CD14-positive monocyte (primary cell): Measurements from ENCODE around the gene UNC45B. TPM values are rescaled to one million over a fixed set of nuclear protein-coding genes. Genes with fewer than 3 reads are reported as not detected.

Experiments
- DNase-seq, 3 donors: peaks; one replicate each; pipeline ENCODE4 v3.0.0-alpha.2; 2011 to 2022
- H2AFZ ChIP-seq: 2 replicates; pipeline ENCODE4 v1.6.0; 2012; ENCODE audit warnings: mild to moderate bottlenecking, low read depth, low read length, inconsistent platforms; ENCODE audit not compliant: insufficient read depth, poor library complexity, severe bottlenecking
- H3K27ac ChIP-seq, 2 donors: 1 replicate in 1 of 2; 2 replicates in 1 of 2; pipeline ENCODE4 v1.5.1; 2012 to 2013; ENCODE audit warnings: low read length in 2 of 2, control low read depth in 1 of 2, inconsistent platforms in 1 of 2, low read depth in 1 of 2, mild to moderate bottlenecking in 1 of 2
- H3K27me3 ChIP-seq, 2 donors: one replicate each; pipeline versions ENCODE4 v1.6.0 to v1.6.1; 2011 to 2013; ENCODE audit warnings: low read length in 2 of 2; ENCODE audit not compliant: control insufficient read depth in 2 of 2, insufficient read depth in 2 of 2
- H3K36me3 ChIP-seq, 2 donors: replicated peaks in 1 of 2; 1 replicate in 1 of 2; 2 replicates in 1 of 2; pipeline versions ENCODE4 v1.5.1 to v1.6.1; 2012 to 2013; ENCODE audit warnings: low read length in 2 of 2, control low read depth in 1 of 2, inconsistent platforms in 1 of 2, mild to moderate bottlenecking in 1 of 2; ENCODE audit not compliant: insufficient read depth in 2 of 2, control insufficient read depth in 1 of 2
- H3K4me1 ChIP-seq, 2 donors: 1 replicate in 1 of 2; 2 replicates in 1 of 2; pipeline versions ENCODE4 v1.5.1 to v1.6.1; 2012 to 2013; ENCODE audit warnings: low read length in 2 of 2, control low read depth in 1 of 2, inconsistent platforms in 1 of 2, mild to moderate bottlenecking in 1 of 2, moderate library complexity in 1 of 2; ENCODE audit not compliant: insufficient read depth in 2 of 2, control insufficient read depth in 1 of 2
- H3K4me2 ChIP-seq: replicated peaks from 2 replicates; pipeline ENCODE3; 2012; ENCODE audit warnings: low read length, moderate library complexity, mild to moderate bottlenecking; ENCODE audit not compliant: poor library complexity, severe bottlenecking; ENCODE audit errors: extremely low read depth
- H3K4me3 ChIP-seq, 3 experiments: fragments of 200-600 bp in 1 of 3; sonication (generic) in 1 of 3; replicated peaks in 1 of 3; 1 replicate in 2 of 3; 2 replicates in 1 of 3; pipeline ENCODE4 v1.5.1; 2011 to 2013; ENCODE audit warnings: low read length in 3 of 3, mild to moderate bottlenecking in 3 of 3, control low read depth in 2 of 3, low read depth in 2 of 3, inconsistent platforms in 1 of 3, moderate library complexity in 1 of 3
- H3K79me2 ChIP-seq: 2 replicates; pipeline ENCODE4 v1.6.0; 2012; ENCODE audit warnings: mild to moderate bottlenecking, control low read depth, inconsistent platforms, low read length, moderate library complexity; ENCODE audit not compliant: insufficient read depth
- H3K9ac ChIP-seq: 2 replicates; pipeline ENCODE4 v1.6.0; 2017; ENCODE audit warnings: low read length, mild to moderate bottlenecking; ENCODE audit not compliant: insufficient read depth, poor library complexity, severe bottlenecking
- H3K9me3 ChIP-seq, 2 donors: replicated peaks in 1 of 2; 1 replicate in 1 of 2; 2 replicates in 1 of 2; pipeline versions ENCODE4 v1.5.1 to v1.6.1; 2012 to 2013; ENCODE audit warnings: low read length in 2 of 2, control low read depth in 1 of 2; ENCODE audit not compliant: control insufficient read depth in 1 of 2, insufficient read depth in 1 of 2
- H4K20me1 ChIP-seq: 2 replicates; pipeline ENCODE4 v1.6.0; 2012; ENCODE audit warnings: mild to moderate bottlenecking, low read length, control low read depth, moderate library complexity; ENCODE audit not compliant: insufficient read depth
- H3K27ac Mint-ChIP-seq, 7 donors: one replicate each; pipeline ENCODE4 v1.8.0; 2020; ENCODE audit warnings: mild to moderate bottlenecking in 7 of 7, mixed read lengths in 7 of 7, moderate library complexity in 6 of 7, inconsistent platforms in 2 of 7
- H3K27me3 Mint-ChIP-seq, 3 donors: one replicate each; pipeline ENCODE4 v1.8.0; 2021 to 2022; ENCODE audit warnings: low read depth in 3 of 3, mild to moderate bottlenecking in 3 of 3, mixed read lengths in 3 of 3, moderate library complexity in 3 of 3, inconsistent platforms in 1 of 3
- H3K36me3 Mint-ChIP-seq, 2 donors: one replicate each; pipeline ENCODE4 v1.8.0; 2020; ENCODE audit warnings: mixed read lengths in 2 of 2, inconsistent platforms in 1 of 2, mild to moderate bottlenecking in 1 of 2
- H3K4me1 Mint-ChIP-seq: one replicate; pipeline ENCODE4 v1.8.0; 2020; ENCODE audit warnings: mild to moderate bottlenecking, mixed read lengths
- H3K4me3 Mint-ChIP-seq, 2 donors: one replicate each; pipeline ENCODE4 v1.8.0; 2020; ENCODE audit warnings: mild to moderate bottlenecking in 2 of 2, mixed read lengths in 2 of 2, moderate library complexity in 1 of 2
- H3K9me3 Mint-ChIP-seq, 7 donors: one replicate each; pipeline ENCODE4 v1.8.0; 2020 to 2022; ENCODE audit warnings: mixed read lengths in 7 of 7, mild to moderate bottlenecking in 6 of 7, moderate library complexity in 6 of 7, inconsistent platforms in 2 of 7
- CTCF ChIP-seq: fragments of 200-600 bp; IDR thresholded peaks from one replicate; pipeline ENCODE4 v1.8.0; 2022; ENCODE audit warnings: antibody characterized with exemption, mild to moderate bottlenecking
- WGBS: methylation state at CpG from one replicate; pipeline ENCODE4 v1.1.5; 2013; ENCODE audit warnings: missing lambda C conversion rate; ENCODE audit not compliant: insufficient coverage; 5-methylcytosine and 5-hydroxymethylcytosine counted together
- intact Hi-C, 2 donors: fragments of 100-400 bp; cut with micrococcal nuclease; formaldehyde crosslinking; loops; one replicate each; pipeline versions ENCODE4 v1.15.0 to v1.15.1; 2023
- polyA plus RNA-seq, 3 donors: library from polyadenylated mRNA; depleted of rRNA in 1 of 3; unstranded in 2 of 3; stranded (reverse) in 1 of 3; fragments of 300-500 nt in 2 of 3; fragments of >200 nt in 1 of 3; fragmentation: Illumina TruSeq in 2 of 3; gene quantifications; 1 replicate in 2 of 3; 2 replicates in 1 of 3; pipeline ENCODE4 v1.2.3, GENCODE V29; 2012 to 2021

Gene UNC45B
- polyA plus RNA-seq, 3 donors: not detected

GRCh38 chr17:35127751-35128514, 19.7 kb upstream of the UNC45B start:
- Histone ChIP-seq H3K4me1 (no peaks in the 10 kb centered on the region), H3K27ac (no peak overlapping the region), H3K27me3 (no peaks in the 10 kb centered on the region), H4K20me1 (no peaks in the 10 kb centered on the region), H3K36me3 (peaks cover 17 to 21% of the 10 kb centered on the region in 2 donors), H3K4me3 (no peak overlapping the region), H3K9me3 (no peaks in the 10 kb centered on the region), H3K4me2 (no peak overlapping the region), H2AFZ (no peak overlapping the region), H3K9ac (no peak overlapping the region), H3K79me2 (no peaks in the 10 kb centered on the region)
- Mint-ChIP-seq H3K27ac (no peak overlapping the region), H3K9me3 (no peaks in the 10 kb centered on the region), H3K4me1 (no peaks in the 10 kb centered on the region), H3K4me3 (no peak overlapping the region), H3K27me3 (no peaks in the 10 kb centered on the region), H3K36me3 (peaks cover 22 to 24% of the 10 kb centered on the region in 2 donors)
- no peak for TF ChIP-seq CTCF
- WGBS: 100% methylated on average over 4 of the region's 11 CpGs
- intact Hi-C loops: no loop called here
- DNase-seq: no peak

GRCh38 chr17:35129154-35129972, 18.3 kb upstream of the UNC45B start:
- Histone ChIP-seq H3K9ac (no peak overlapping the region), H2AFZ (no peak overlapping the region), H3K9me3 (no peaks in the 10 kb centered on the region), H3K4me3 (no peak overlapping the region), H3K4me1 (no peaks in the 10 kb centered on the region), H3K4me2 (no peak overlapping the region), H3K79me2 (no peaks in the 10 kb centered on the region), H3K36me3 (peaks cover 31 to 36% of the 10 kb centered on the region in 2 donors), H3K27me3 (no peaks in the 10 kb centered on the region), H4K20me1 (no peaks in the 10 kb centered on the region), H3K27ac (no peak overlapping the region)
- no peak for DNase-seq
- Mint-ChIP-seq H3K4me3 (no peak overlapping the region), H3K4me1 (no peaks in the 10 kb centered on the region), H3K27me3 (peaks cover 0 to under 1% (median 0%) of the 10 kb centered on the region in 3 donors), H3K9me3 (no peaks in the 10 kb centered on the region), H3K27ac (no peak overlapping the region), H3K36me3 (peaks cover 36 to 37% of the 10 kb centered on the region in 2 donors)
- intact Hi-C loops: no loop called here
- TF ChIP-seq CTCF: no peak
- 88% methylated on average over 6 of the region's 11 CpGs for WGBS
